Neural progenitor cell (in vitro differentiated cells): ENCODE measurements around the gene SLC43A2.

ENCODE experiments used
- CTCF ChIP-seq: fragments of 200-600 bp; sonication (generic); IDR thresholded peaks from 2 replicates; pipeline ENCODE4 v1.5.1; 2017; ENCODE audit warnings: antibody characterized with exemption, mild to moderate bottlenecking
- EZH2phosphoT487 ChIP-seq: fragments of 200-600 bp; sonication (generic); IDR thresholded peaks from 2 replicates; pipeline ENCODE4 v1.6.1; 2017; ENCODE audit warnings: antibody characterized with exemption

GRCh38 chr17:1608676-1609075 is 20.0 kb downstream of the SLC43A2 start:
- TF ChIP-seq CTCF, result no peak
- TF ChIP-seq EZH2phosphoT487, result no peak
